ENCODE data around the gene GARNL3. TPM values are rescaled to one million over a fixed set of nuclear protein-coding genes. Genes with fewer than 3 reads are reported as not detected.

GARNL3 gene
- total RNA-seq, 1 donor from 2014 or later: 5.4 TPM

DNA sequence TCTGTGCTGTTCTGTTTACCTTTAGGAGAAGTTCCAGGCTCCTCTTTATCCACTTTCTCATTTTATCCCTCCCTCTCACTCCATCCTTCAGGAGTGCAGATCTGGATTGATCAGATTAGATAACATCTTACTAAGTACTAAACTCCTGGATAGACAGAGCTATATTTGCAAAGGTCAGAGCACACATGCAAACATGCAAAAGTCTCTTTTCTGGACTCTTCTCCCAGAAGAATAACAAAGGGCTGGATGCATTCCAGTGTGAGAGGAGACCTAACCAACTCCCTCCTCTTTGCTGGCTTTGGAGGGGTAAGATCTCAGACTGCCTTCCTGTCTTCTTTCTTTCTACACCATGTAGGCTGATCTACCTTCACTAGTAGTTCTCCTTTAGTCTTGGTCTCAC, 21.4 kb downstream of the GARNL3 start:
- no peaks in the 10 kb centered on the region for H3K79me2 ChIP-seq (ENCODE audit: insufficient read depth, low read length)
- no peaks in the 10 kb centered on the region for H4K20me1 ChIP-seq (ENCODE audit: insufficient read depth, low read length)
- no peak overlapping the region for H3K4me2 ChIP-seq (ENCODE audit: low read length)
- H3K4me3 Mint-ChIP-seq (ENCODE audit: unreplicated experiment): no peak overlapping the region
- no peaks in the 10 kb centered on the region for H3K9me3 ChIP-seq (ENCODE audit: insufficient read depth, low read depth, low read length)
- H3K9me3 Mint-ChIP-seq (ENCODE audit: unreplicated experiment): no peaks in the 10 kb centered on the region
- H3K36me3 Mint-ChIP-seq (ENCODE audit: low read depth, unreplicated experiment): no peaks in the 10 kb centered on the region
- FAIRE-seq (no peak), DNase-seq (ENCODE audit: low read depth) (no peak)
- H3K4me1 Mint-ChIP-seq (ENCODE audit: low read depth, unreplicated experiment): peaks cover 4% of the 10 kb centered on the region
- no peaks in the 10 kb centered on the region for H3K27me3 ChIP-seq (ENCODE audit: insufficient read depth, low read length)
- no peak overlapping the region for H3K27ac ChIP-seq (ENCODE audit: low read depth, low read length)
- H3K4me1 ChIP-seq (ENCODE audit: insufficient read depth, low read length): no peaks in the 10 kb centered on the region
- H3K27me3 Mint-ChIP-seq (ENCODE audit: low read depth, unreplicated experiment): peaks cover 7% of the 10 kb centered on the region
- TF ChIP-seq, protein P1, sequence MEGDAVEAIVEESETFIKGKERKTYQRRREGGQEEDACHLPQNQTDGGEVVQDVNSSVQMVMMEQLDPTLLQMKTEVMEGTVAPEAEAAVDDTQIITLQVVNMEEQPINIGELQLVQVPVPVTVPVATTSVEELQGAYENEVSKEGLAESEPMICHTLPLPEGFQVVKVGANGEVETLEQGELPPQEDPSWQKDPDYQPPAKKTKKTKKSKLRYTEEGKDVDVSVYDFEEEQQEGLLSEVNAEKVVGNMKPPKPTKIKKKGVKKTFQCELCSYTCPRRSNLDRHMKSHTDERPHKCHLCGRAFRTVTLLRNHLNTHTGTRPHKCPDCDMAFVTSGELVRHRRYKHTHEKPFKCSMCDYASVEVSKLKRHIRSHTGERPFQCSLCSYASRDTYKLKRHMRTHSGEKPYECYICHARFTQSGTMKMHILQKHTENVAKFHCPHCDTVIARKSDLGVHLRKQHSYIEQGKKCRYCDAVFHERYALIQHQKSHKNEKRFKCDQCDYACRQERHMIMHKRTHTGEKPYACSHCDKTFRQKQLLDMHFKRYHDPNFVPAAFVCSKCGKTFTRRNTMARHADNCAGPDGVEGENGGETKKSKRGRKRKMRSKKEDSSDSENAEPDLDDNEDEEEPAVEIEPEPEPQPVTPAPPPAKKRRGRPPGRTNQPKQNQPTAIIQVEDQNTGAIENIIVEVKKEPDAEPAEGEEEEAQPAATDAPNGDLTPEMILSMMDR (IDR thresholded peaks at IDR 0.05; ENCODE audit: insufficient read depth, low read depth, low read length): no peak
- TF ChIP-seq EZH2 (IDR thresholded peaks at IDR 0.05; ENCODE audit: insufficient read depth, low read length): no peak
- H3K36me3 ChIP-seq (ENCODE audit: insufficient read depth, low read length): no peaks in the 10 kb centered on the region
- H2AFZ ChIP-seq (ENCODE audit: low read depth, low read length): no peak overlapping the region
- H3K9ac ChIP-seq (ENCODE audit: low read length): no peak overlapping the region
- no peak overlapping the region for H3K27ac Mint-ChIP-seq (ENCODE audit: unreplicated experiment)
- no peak overlapping the region for H3K4me3 ChIP-seq (ENCODE audit: insufficient read depth, low read depth, low read length)

DNA sequence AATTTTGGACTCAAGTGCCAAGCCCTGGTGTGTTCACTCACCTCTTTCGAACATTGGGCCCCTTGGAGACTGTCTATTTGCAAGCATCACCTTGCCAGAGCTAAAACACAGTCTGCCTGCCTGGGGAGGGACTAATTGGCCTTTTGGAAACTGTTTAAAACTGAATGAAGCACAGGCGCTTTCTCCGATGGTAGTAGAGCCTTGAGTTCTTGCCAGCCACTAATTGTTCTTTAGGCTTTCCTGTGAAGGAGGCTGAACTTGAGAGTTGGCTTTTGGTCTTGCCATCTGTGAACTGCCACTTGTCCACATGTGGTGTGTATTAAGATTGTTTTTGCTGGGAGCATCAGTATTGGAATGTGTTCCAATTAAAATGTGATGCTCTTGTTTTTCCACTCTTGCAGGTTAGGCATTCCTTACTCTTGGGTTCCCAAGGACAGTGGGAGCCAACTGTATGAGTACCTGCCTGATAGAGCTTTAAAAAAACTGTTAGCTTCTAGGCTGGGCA, 26.0 kb downstream of the GARNL3 start:
- Histone ChIP-seq H3K9me3 (ENCODE audit: insufficient read depth, low read depth, low read length) (no peaks in the 10 kb centered on the region), H4K20me1 (ENCODE audit: insufficient read depth, low read length) (no peaks in the 10 kb centered on the region), H3K27me3 (ENCODE audit: insufficient read depth, low read length) (no peaks in the 10 kb centered on the region), H3K27ac (ENCODE audit: low read depth, low read length) (no peak overlapping the region), H3K79me2 (ENCODE audit: insufficient read depth, low read length) (no peaks in the 10 kb centered on the region), H3K36me3 (ENCODE audit: insufficient read depth, low read length) (no peaks in the 10 kb centered on the region), H2AFZ (ENCODE audit: low read depth, low read length) (no peak overlapping the region), H3K4me3 (ENCODE audit: insufficient read depth, low read depth, low read length) (no peak overlapping the region), H3K4me1 (ENCODE audit: insufficient read depth, low read length) (no peaks in the 10 kb centered on the region), H3K4me2 (ENCODE audit: low read length) (no peak overlapping the region), H3K9ac (ENCODE audit: low read length) (no peak overlapping the region)
- TF ChIP-seq EZH2 (IDR thresholded peaks at IDR 0.05; ENCODE audit: insufficient read depth, low read length): no peak
- TF ChIP-seq, protein P1 (IDR thresholded peaks at IDR 0.05; ENCODE audit: insufficient read depth, low read depth, low read length): no peak
- FAIRE-seq (no peak), DNase-seq (ENCODE audit: low read depth) (no peak)
- H3K27ac Mint-ChIP-seq (ENCODE audit: unreplicated experiment): no peak overlapping the region
- H3K36me3 Mint-ChIP-seq (ENCODE audit: low read depth, unreplicated experiment): no peaks in the 10 kb centered on the region
- no peak overlapping the region for H3K4me3 Mint-ChIP-seq (ENCODE audit: unreplicated experiment)
- H3K4me1 Mint-ChIP-seq (ENCODE audit: low read depth, unreplicated experiment): peaks cover 4% of the 10 kb centered on the region
- H3K27me3 Mint-ChIP-seq (ENCODE audit: low read depth, unreplicated experiment): peaks cover 9% of the 10 kb centered on the region
- H3K9me3 Mint-ChIP-seq (ENCODE audit: unreplicated experiment): no peaks in the 10 kb centered on the region

DNA sequence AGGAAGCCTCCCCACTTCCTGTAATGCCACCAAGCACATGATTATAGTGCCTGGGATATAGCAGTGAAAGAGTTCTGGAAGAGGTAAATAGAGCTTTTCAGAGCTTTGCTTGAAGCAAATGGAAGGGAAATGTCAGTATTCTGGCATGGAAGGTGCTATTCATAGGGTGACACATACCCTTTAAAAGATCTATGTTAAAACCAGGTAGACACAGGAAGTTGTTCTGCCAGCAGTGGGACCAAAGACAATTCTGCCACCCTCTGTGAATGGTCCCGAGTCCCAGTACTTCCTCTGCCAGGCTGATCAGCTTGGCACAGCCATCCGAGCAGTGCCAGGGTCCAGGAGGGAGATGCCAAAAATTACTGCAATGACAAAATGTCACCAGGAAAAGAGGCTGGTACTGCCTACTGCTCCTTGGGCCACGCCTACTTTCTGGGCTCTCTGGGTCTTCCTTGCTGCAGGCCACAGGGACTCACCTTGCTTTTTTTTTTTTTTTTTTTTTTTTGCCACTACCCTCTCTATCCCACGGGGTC, 26.7 kb downstream of the GARNL3 start:
- no peaks in the 10 kb centered on the region for H3K27me3 ChIP-seq (ENCODE audit: insufficient read depth, low read length)
- no peaks in the 10 kb centered on the region for H4K20me1 ChIP-seq (ENCODE audit: insufficient read depth, low read length)
- H3K27ac Mint-ChIP-seq (ENCODE audit: unreplicated experiment): no peak overlapping the region
- no peaks in the 10 kb centered on the region for H3K9me3 Mint-ChIP-seq (ENCODE audit: unreplicated experiment)
- H3K79me2 ChIP-seq (ENCODE audit: insufficient read depth, low read length): no peaks in the 10 kb centered on the region
- H3K36me3 ChIP-seq (ENCODE audit: insufficient read depth, low read length): no peaks in the 10 kb centered on the region
- H3K4me3 Mint-ChIP-seq (ENCODE audit: unreplicated experiment): peak overlapping the region; percentile 34
- no peak overlapping the region for H3K9ac ChIP-seq (ENCODE audit: low read length)
- no peak overlapping the region for H2AFZ ChIP-seq (ENCODE audit: low read depth, low read length)
- H3K9me3 ChIP-seq (ENCODE audit: insufficient read depth, low read depth, low read length): no peaks in the 10 kb centered on the region
- no peaks in the 10 kb centered on the region for H3K36me3 Mint-ChIP-seq (ENCODE audit: low read depth, unreplicated experiment)
- H3K4me1 ChIP-seq (ENCODE audit: insufficient read depth, low read length): no peaks in the 10 kb centered on the region
- no peak overlapping the region for H3K4me3 ChIP-seq (ENCODE audit: insufficient read depth, low read depth, low read length)
- no peak overlapping the region for H3K27ac ChIP-seq (ENCODE audit: low read depth, low read length)
- H3K27me3 Mint-ChIP-seq (ENCODE audit: low read depth, unreplicated experiment): peaks cover 9% of the 10 kb centered on the region
- no peak for FAIRE-seq
- DNase-seq (ENCODE audit: low read depth): no peak
- TF ChIP-seq, protein P1 (IDR thresholded peaks at IDR 0.05; ENCODE audit: insufficient read depth, low read depth, low read length): no peak
- TF ChIP-seq EZH2 (IDR thresholded peaks at IDR 0.05; ENCODE audit: insufficient read depth, low read length): no peak
- peaks cover under 1% of the 10 kb centered on the region for H3K4me1 Mint-ChIP-seq (ENCODE audit: low read depth, unreplicated experiment)
- H3K4me2 ChIP-seq (ENCODE audit: low read length): no peak overlapping the region

All from astrocyte (in vitro differentiated cells and primary cell).